Coronary artery (tissue), 2 donors: ENCODE measurements around the gene PDE8B.

Experiments used
- DNase-seq: peaks from one replicate; pipeline ENCODE4 v3.0.0-alpha.2; 2017; ENCODE audit warnings: low spot score
- H3K27ac ChIP-seq, 2 donors: fragments of 200-600 bp; sonication (generic); one replicate each; pipeline ENCODE4 v1.5.1; 2016 to 2019
- H3K4me3 ChIP-seq: fragments of 200-600 bp; sonication (generic); 2 replicates; pipeline ENCODE4 v1.5.1; 2016; ENCODE audit warnings: mild to moderate bottlenecking, moderate library complexity
- CTCF ChIP-seq: fragments of 200-600 bp; sonication (generic); IDR thresholded peaks from one replicate; pipeline ENCODE4 v1.5.1; 2019; ENCODE audit warnings: antibody characterized with exemption

PDE8B gene

GRCh38 chr5:77210091-77210963 is at the start of gene PDE8B:
PDE8B (plus strand) TSS chr5:77210680; CDS start chr5:77210926, 246 bp downstream.
- no peak for DNase-seq
- H3K4me3 ChIP-seq, result peak within 1 kb of the TSS; percentile 87
- no peak within 1 kb of the TSS for H3K27ac ChIP-seq
- no peak for TF ChIP-seq CTCF

GRCh38 chr5:77163453-77163852 is 47.0 kb upstream of the PDE8B start:
- no peak for TF ChIP-seq CTCF
- Histone ChIP-seq H3K4me3 (no peak overlapping the region), H3K27ac (no peak overlapping the region)
- no peak for DNase-seq

GRCh38 chr5:77167063-77167462 is 43.4 kb upstream of the PDE8B start:
- Histone ChIP-seq H3K27ac (peak overlapping the region in 1 of 2 donors; percentile 59), H3K4me3 (no peak overlapping the region)

GRCh38 chr5:77167695-77168121 is 42.8 kb upstream of the PDE8B start:
- no peak for DNase-seq
- no peak overlapping the region for H3K4me3 ChIP-seq
- TF ChIP-seq CTCF, result no peak
- peak overlapping the region in 1 of 2 donors; percentile 59 for H3K27ac ChIP-seq

More at GRCh38 chr5:77167063-77167462, 43.4 kb upstream of the PDE8B start:
- DNase-seq, result no peak
- TF ChIP-seq CTCF, result no peak

GRCh38 chr5:77168161-77168878 is 42.2 kb upstream of the PDE8B start:
- Histone ChIP-seq H3K4me3 (peak overlapping the region; percentile 46), H3K27ac (peak overlapping the region in 1 of 2 donors; percentile 59)

GRCh38 chr5:77168879-77169244 is 41.6 kb upstream of the PDE8B start:
- H3K4me3 ChIP-seq, result no peak overlapping the region
- TF ChIP-seq CTCF, result no peak
- DNase-seq, result no peak
- peak overlapping the region in 1 of 2 donors; percentile 59 for H3K27ac ChIP-seq

More at GRCh38 chr5:77168161-77168878, 42.2 kb upstream of the PDE8B start:
- DNase-seq, result peak; percentile 82
- no peak for TF ChIP-seq CTCF
